ENCODE data around the gene LRRC59.

LRRC59 gene

DNA sequence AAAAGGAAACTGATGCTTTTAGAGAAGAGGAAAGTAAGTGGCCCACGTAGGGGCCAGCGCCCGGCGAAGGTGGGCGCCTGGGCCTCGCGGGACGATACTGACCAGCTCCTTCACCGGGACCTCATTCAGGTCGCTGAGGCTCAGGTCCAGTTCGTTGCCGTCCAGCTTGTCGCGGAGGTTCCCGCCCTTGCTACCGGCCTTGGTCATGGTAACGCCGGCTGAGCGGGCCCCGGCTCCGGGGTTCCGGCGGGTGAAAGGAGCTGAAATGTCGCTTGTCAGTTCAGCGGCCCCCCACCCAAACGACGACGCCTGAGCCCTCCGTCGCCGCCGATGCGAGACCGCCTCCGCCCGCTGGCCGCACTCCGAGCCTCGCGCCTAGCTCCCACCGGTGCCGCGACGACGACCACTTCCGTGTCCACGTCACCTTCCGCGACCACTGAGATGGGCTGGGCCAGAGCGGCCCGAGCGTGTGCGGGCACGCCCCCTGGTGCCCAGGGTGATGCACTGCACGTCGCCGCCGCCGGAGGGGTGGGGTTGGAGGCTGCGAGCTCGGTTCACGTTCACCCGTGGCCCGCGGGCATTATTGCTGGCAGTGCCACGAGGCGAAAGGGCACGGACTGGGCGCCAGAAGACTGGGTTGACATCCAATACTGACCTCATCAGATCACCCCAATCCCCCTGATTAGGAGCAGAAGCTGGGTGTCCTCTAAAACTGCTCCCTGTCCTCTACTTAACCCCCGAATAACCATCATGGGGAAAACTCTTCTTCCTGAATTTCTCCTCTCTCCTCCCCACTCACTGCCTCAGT lies at the start of gene LRRC59:
Gene LRRC59 (minus strand): TSS at position 413 of the 808 bp plus-strand sequence. CDS start 206 bp downstream, at position 207.
- TF ChIP-seq, protein P1, sequence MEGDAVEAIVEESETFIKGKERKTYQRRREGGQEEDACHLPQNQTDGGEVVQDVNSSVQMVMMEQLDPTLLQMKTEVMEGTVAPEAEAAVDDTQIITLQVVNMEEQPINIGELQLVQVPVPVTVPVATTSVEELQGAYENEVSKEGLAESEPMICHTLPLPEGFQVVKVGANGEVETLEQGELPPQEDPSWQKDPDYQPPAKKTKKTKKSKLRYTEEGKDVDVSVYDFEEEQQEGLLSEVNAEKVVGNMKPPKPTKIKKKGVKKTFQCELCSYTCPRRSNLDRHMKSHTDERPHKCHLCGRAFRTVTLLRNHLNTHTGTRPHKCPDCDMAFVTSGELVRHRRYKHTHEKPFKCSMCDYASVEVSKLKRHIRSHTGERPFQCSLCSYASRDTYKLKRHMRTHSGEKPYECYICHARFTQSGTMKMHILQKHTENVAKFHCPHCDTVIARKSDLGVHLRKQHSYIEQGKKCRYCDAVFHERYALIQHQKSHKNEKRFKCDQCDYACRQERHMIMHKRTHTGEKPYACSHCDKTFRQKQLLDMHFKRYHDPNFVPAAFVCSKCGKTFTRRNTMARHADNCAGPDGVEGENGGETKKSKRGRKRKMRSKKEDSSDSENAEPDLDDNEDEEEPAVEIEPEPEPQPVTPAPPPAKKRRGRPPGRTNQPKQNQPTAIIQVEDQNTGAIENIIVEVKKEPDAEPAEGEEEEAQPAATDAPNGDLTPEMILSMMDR (IDR thresholded peaks at IDR 0.05; ENCODE audit: low read depth, low read length, missing control alignments): peak; percentile 86
- Histone ChIP-seq H3K27ac (peak within 1 kb of the TSS; percentile 94), H3K4me3 (ENCODE audit: low read depth, low read length) (peak within 1 kb of the TSS; percentile 98), H3K36me3 (replicated peaks) (peaks cover 35% of the 10 kb centered on the region), H3K27me3 (replicated peaks) (no peaks in the 10 kb centered on the region)
- in situ Hi-C loops (cut with HindIII; ENCODE audit: low pct_ligation_motif_present, low sequenced_read_pairs): no loop called here
- peak; percentile 70 for DNase-seq

DNA sequence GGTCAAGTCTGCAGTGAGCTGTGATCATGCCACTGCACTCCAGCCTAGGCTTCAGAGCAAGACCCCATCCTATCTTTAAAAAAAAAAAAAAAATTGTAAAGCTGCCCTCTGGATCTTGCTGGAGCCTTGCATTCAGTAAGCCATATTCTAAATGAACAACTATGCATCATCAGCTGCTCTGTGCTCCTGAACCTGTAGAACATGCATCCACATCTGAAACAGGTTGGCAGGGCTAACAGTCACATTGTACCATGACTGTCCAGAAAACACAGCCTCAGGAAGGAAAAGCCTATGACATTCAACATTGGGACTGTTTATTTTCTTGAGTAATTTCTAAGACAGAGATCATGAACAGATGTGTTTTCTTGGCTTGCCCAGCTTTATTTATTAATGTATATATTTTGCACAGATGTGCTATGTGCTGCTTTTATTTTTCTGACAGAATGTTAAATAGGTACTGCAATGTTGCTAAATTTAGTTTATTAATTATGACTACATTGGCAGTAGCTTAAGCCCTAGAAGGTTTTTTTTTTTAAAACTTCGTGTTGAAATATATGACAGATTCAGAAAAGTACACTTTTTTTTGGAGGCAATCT lies 48.5 kb upstream of the LRRC59 start:
- in situ Hi-C loops (cut with HindIII; ENCODE audit: low pct_ligation_motif_present, low sequenced_read_pairs): no loop called here
- Histone ChIP-seq H3K4me3 (ENCODE audit: low read depth, low read length) (no peak overlapping the region), H3K27me3 (replicated peaks) (no peaks in the 10 kb centered on the region), H3K36me3 (replicated peaks) (no peaks in the 10 kb centered on the region), H3K27ac (no peak overlapping the region)
- DNase-seq: no peak
- TF ChIP-seq, protein P1 (IDR thresholded peaks at IDR 0.05; ENCODE audit: low read depth, low read length, missing control alignments): no peak

DNA sequence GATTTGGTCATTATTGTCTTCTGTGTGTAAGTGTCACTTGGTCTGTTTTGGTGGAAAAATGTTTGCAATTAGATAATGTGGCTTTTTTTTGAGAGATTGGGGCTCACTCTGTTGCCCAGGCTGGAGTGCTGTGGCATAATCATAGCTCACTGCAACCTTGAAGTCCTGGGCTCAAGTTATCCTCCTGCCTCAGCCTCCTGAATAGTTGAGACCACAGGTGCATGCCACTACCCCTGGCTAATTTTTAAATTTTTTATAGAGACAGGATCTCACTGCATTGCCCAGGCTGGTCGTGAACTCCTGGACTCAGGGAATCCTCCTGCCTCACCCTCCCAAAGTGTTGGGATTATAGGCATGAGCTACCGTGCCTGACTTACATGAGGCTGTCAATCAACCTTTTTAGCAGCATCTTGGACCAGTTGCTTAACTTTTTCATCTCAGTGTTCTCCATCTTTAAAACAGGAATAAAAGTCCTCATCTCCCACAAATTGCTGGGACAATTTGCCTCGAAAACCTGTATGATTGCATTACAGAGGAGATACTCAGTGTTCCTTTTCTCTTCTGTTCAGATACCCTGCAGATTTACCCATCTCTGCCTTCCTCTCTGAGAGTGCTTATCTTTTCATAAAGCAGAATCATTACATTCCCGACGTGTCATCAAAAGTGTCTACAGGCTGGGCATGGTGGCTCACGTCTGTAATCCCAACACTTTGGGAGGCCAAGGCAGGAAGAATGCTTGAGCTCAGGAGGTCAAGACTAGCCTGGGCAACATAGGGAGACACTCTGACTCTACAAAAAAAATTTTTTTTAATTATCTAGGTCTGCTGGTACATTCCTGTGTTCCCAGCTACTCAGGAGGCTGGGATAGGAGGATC lies 47.8 kb upstream of the LRRC59 start:
- H3K27me3 ChIP-seq (replicated peaks): no peaks in the 10 kb centered on the region
- no peak for DNase-seq
- H3K27ac ChIP-seq: no peak overlapping the region
- in situ Hi-C loops (cut with HindIII; ENCODE audit: low pct_ligation_motif_present, low sequenced_read_pairs): no loop called here
- no peaks in the 10 kb centered on the region for H3K36me3 ChIP-seq (replicated peaks)
- H3K4me3 ChIP-seq (ENCODE audit: low read depth, low read length): no peak overlapping the region
- TF ChIP-seq, protein P1 (IDR thresholded peaks at IDR 0.05; ENCODE audit: low read depth, low read length, missing control alignments): no peak

DNA sequence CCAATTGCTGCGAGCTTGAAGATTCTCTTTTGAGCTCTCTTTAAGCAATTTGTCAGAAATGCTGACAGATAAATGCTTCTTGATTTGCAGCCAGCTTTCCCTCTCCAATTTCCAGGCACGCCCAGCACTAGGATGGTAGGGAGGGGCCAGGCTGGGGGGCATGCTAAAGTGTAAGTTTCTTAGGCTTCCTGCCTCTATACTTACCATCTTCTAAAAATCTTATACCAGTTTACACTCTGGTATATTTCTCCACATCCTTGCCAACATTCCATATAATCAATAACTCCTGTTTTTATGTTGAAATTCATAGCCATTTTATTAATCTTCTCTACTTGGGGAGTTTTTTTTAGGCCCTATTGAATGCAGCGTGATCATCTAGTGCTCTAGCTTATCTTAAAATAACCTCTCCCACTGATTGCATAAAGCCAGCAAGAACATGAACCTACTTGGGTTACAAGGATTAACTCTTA lies 46.2 kb upstream of the LRRC59 start:
- Histone ChIP-seq H3K4me3 (ENCODE audit: low read depth, low read length) (no peak overlapping the region), H3K27me3 (replicated peaks) (no peaks in the 10 kb centered on the region), H3K27ac (no peak overlapping the region), H3K36me3 (replicated peaks) (no peaks in the 10 kb centered on the region)
- in situ Hi-C loops (cut with HindIII; ENCODE audit: low pct_ligation_motif_present, low sequenced_read_pairs): no loop called here
- no peak for DNase-seq
- TF ChIP-seq, protein P1 (IDR thresholded peaks at IDR 0.05; ENCODE audit: low read depth, low read length, missing control alignments): no peak

DNA sequence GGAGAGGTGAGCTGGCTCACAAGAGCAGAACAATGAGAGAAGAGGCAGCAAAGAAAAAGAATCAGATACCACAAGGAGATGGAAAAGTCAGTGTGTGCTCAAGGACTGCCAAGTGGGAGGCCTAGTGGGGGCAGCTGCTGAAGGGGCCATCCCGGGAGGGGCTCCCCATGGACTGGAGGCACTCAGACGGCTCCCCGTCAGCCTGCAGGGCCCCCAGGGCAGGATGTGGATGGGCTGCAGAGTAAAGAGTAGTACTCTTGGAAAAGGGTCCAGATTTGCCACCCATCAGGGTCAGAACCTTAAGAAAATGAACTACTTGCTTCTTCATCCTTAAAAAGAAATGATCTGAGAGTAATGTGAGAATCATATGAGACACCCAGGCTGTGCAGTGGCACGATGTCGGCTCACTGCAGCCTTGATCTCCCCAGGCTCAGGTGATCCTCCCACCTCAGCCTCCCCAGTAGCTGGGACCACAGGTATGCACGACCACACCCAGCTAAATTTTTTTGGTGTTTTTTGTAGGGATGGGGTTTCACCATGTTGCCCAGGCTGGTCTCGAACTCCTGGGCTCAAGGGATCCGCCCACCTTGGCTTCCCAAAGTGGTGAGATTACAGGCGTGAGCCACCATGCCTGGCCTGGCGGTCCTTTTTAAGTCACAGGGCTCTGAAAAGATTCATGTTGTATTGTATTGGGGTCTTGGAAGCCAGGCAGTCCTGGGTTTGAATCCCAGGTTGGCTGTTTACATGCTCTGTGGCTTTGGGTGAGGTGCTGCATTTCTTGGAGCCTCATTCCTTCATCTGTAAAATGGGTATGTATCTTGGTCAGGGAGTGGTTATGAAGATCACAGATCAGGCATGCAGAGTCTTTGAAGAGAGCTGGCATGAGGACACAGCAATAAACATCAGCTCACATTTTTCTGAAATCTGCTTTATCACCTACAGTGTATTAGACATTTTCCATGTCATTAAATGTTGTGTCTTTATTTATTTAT lies 43.8 kb upstream of the LRRC59 start:
- DNase-seq: no peak
- no peaks in the 10 kb centered on the region for H3K27me3 ChIP-seq (replicated peaks)
- H3K36me3 ChIP-seq (replicated peaks): no peaks in the 10 kb centered on the region
- in situ Hi-C loops (cut with HindIII; ENCODE audit: low pct_ligation_motif_present, low sequenced_read_pairs): no loop called here
- TF ChIP-seq, protein P1 (IDR thresholded peaks at IDR 0.05; ENCODE audit: low read depth, low read length, missing control alignments): no peak
- no peak overlapping the region for H3K27ac ChIP-seq
- no peak overlapping the region for H3K4me3 ChIP-seq (ENCODE audit: low read depth, low read length)
